ENCODE results near the gene PSMD9.

The PSMD9 gene

GRCh38 chr12:121892673-121893561, 4.3 kb downstream of the PSMD9 start:
- Histone ChIP-seq H3K9ac (ENCODE audit: low read depth, low read length) (no peak overlapping the region), H3K36me3 (ENCODE audit: insufficient read depth, low read length) (no peaks in the 10 kb centered on the region), H3K4me1 (ENCODE audit: insufficient read depth, low read length) (peaks cover 12% of the 10 kb centered on the region; the same call in 1 of the 2 replicates), H3K9me3 (ENCODE audit: control insufficient read depth, insufficient read depth, low read length) (no peaks in the 10 kb centered on the region)

GRCh38 chr12:121893961-121894460, 5.4 kb downstream of the PSMD9 start:
- Histone ChIP-seq H3K9ac (ENCODE audit: low read depth, low read length) (no peak overlapping the region), H3K4me1 (ENCODE audit: insufficient read depth, low read length) (peaks cover 12% of the 10 kb centered on the region; the same call in 1 of the 2 replicates), H3K36me3 (ENCODE audit: insufficient read depth, low read length) (no peaks in the 10 kb centered on the region; the same call in 1 of the 2 replicates), H3K9me3 (ENCODE audit: control insufficient read depth, insufficient read depth, low read length) (no peaks in the 10 kb centered on the region)

- Histone ChIP-seq H3K9ac (ENCODE audit: low read depth, low read length) (no peak overlapping the region), H3K9me3 (ENCODE audit: control insufficient read depth, insufficient read depth, low read length) (no peaks in the 10 kb centered on the region), H3K36me3 (ENCODE audit: insufficient read depth, low read length) (peaks cover 3% of the 10 kb centered on the region), H3K4me1 (ENCODE audit: insufficient read depth, low read length) (peaks cover 12% of the 10 kb centered on the region; the same call in 1 of the 2 replicates)
Observed at GRCh38 chr12:121894633-121895032, 6.0 kb downstream of the PSMD9 start.

- Histone ChIP-seq H3K4me1 (ENCODE audit: insufficient read depth, low read length) (peaks cover 12% of the 10 kb centered on the region; the same call in 1 of the 2 replicates), H3K9me3 (ENCODE audit: control insufficient read depth, insufficient read depth, low read length) (no peaks in the 10 kb centered on the region), H3K36me3 (ENCODE audit: insufficient read depth, low read length) (peaks cover 3% of the 10 kb centered on the region), H3K9ac (ENCODE audit: low read depth, low read length) (no peak overlapping the region)
Observed at GRCh38 chr12:121898287-121898686, 9.7 kb downstream of the PSMD9 start.

GRCh38 chr12:121899590-121899989, 11.0 kb downstream of the PSMD9 start:
- H3K9me3 ChIP-seq (ENCODE audit: control insufficient read depth, insufficient read depth, low read length), result no peaks in the 10 kb centered on the region
- H3K9ac ChIP-seq (ENCODE audit: low read depth, low read length), result no peak overlapping the region
- H3K36me3 ChIP-seq (ENCODE audit: insufficient read depth, low read length), result peaks cover 3% of the 10 kb centered on the region
- peaks cover under 1% of the 10 kb centered on the region; the same call in 1 of the 2 replicates for H3K4me1 ChIP-seq (ENCODE audit: insufficient read depth, low read length)

GRCh38 chr12:121903202-121903601, 14.6 kb downstream of the PSMD9 start:
- Histone ChIP-seq H3K36me3 (ENCODE audit: insufficient read depth, low read length) (peaks cover 3% of the 10 kb centered on the region), H3K4me1 (ENCODE audit: insufficient read depth, low read length) (no peaks in the 10 kb centered on the region), H3K9me3 (ENCODE audit: control insufficient read depth, insufficient read depth, low read length) (no peaks in the 10 kb centered on the region), H3K9ac (ENCODE audit: low read depth, low read length) (no peak overlapping the region)

GRCh38 chr12:121905746-121906145, 17.2 kb downstream of the PSMD9 start:
- Histone ChIP-seq H3K9ac (ENCODE audit: low read depth, low read length) (no peak overlapping the region), H3K36me3 (ENCODE audit: insufficient read depth, low read length) (peaks cover 5% of the 10 kb centered on the region), H3K9me3 (ENCODE audit: control insufficient read depth, insufficient read depth, low read length) (no peaks in the 10 kb centered on the region), H3K4me1 (ENCODE audit: insufficient read depth, low read length) (no peaks in the 10 kb centered on the region)

- Histone ChIP-seq H3K4me1 (ENCODE audit: insufficient read depth, low read length) (no peaks in the 10 kb centered on the region), H3K9me3 (ENCODE audit: control insufficient read depth, insufficient read depth, low read length) (no peaks in the 10 kb centered on the region), H3K36me3 (ENCODE audit: insufficient read depth, low read length) (peaks cover 5% of the 10 kb centered on the region), H3K9ac (ENCODE audit: low read depth, low read length) (no peak overlapping the region)
Observed at GRCh38 chr12:121908702-121909101, 20.1 kb downstream of the PSMD9 start.

- peaks cover 5% of the 10 kb centered on the region; the same call in 1 of the 2 replicates for H3K4me1 ChIP-seq (ENCODE audit: insufficient read depth, low read length)
- peaks cover 5% of the 10 kb centered on the region for H3K36me3 ChIP-seq (ENCODE audit: insufficient read depth, low read length)
- no peaks in the 10 kb centered on the region for H3K9me3 ChIP-seq (ENCODE audit: control insufficient read depth, insufficient read depth, low read length)
- H3K9ac ChIP-seq (ENCODE audit: low read depth, low read length), result no peak overlapping the region
Observed at GRCh38 chr12:121911824-121912585, 23.4 kb downstream of the PSMD9 start.

GRCh38 chr12:121915841-121916321, 27.3 kb downstream of the PSMD9 start:
- Histone ChIP-seq H3K4me1 (ENCODE audit: insufficient read depth, low read length) (peaks cover 5% of the 10 kb centered on the region; the same call in 1 of the 2 replicates), H3K9ac (ENCODE audit: low read depth, low read length) (no peak overlapping the region), H3K36me3 (ENCODE audit: insufficient read depth, low read length) (no peaks in the 10 kb centered on the region), H3K9me3 (ENCODE audit: control insufficient read depth, insufficient read depth, low read length) (no peaks in the 10 kb centered on the region)

GRCh38 chr12:121916719-121917118, 28.1 kb downstream of the PSMD9 start:
- Histone ChIP-seq H3K4me1 (ENCODE audit: insufficient read depth, low read length) (peaks cover 5% of the 10 kb centered on the region; the same call in 1 of the 2 replicates), H3K9me3 (ENCODE audit: control insufficient read depth, insufficient read depth, low read length) (no peaks in the 10 kb centered on the region), H3K36me3 (ENCODE audit: insufficient read depth, low read length) (no peaks in the 10 kb centered on the region), H3K9ac (ENCODE audit: low read depth, low read length) (no peak overlapping the region)

- peak within 1 kb of the TSS; percentile 52; the same call in 1 of the 2 replicates for H3K9ac ChIP-seq (ENCODE audit: low read depth, low read length)
- no peaks in the 10 kb centered on the region for H3K36me3 ChIP-seq (ENCODE audit: insufficient read depth, low read length)
Observed at GRCh38 chr12:121917950-121918678, 29.5 kb downstream of the PSMD9 start, which contains the start of gene CFAP251. CFAP251 (plus strand) TSS chr12:121918592; CDS start chr12:121921306, 2,714 bp downstream.

GRCh38 chr12:121918679-121919038, 30.1 kb downstream of the PSMD9 start:
- peak overlapping the region; percentile 52; the same call in 1 of the 2 replicates for H3K9ac ChIP-seq (ENCODE audit: low read depth, low read length)
- peaks cover 7% of the 10 kb centered on the region; the same call in 1 of the 2 replicates for H3K4me1 ChIP-seq (ENCODE audit: insufficient read depth, low read length)
- H3K9me3 ChIP-seq (ENCODE audit: control insufficient read depth, insufficient read depth, low read length), result no peaks in the 10 kb centered on the region
- H3K36me3 ChIP-seq (ENCODE audit: insufficient read depth, low read length), result no peaks in the 10 kb centered on the region

More at GRCh38 chr12:121917950-121918678, 29.5 kb downstream of the PSMD9 start, which contains the start of gene CFAP251:
- Histone ChIP-seq H3K4me1 (ENCODE audit: insufficient read depth, low read length) (peaks cover 5% of the 10 kb centered on the region; the same call in 1 of the 2 replicates), H3K9me3 (ENCODE audit: control insufficient read depth, insufficient read depth, low read length) (no peaks in the 10 kb centered on the region)
